LNCaP clone FGC (cell line): Measurements from ENCODE around the gene IGSF21.

Source experiments
- DNase-seq: peaks from one replicate; pipeline ENCODE4 v3.0.0-alpha.2; 2011; ENCODE audit warnings: low read depth
- H3K4me3 ChIP-seq: 2 replicates; pipeline ENCODE4 v1.5.1; 2011; ENCODE audit warnings: mild to moderate bottlenecking, low read depth, low read length, control low read depth
- CTCF ChIP-seq: IDR thresholded peaks from 2 replicates; pipeline ENCODE4 v1.5.1; 2012; ENCODE audit warnings: mild to moderate bottlenecking; ENCODE audit not compliant: control insufficient read depth, insufficient read depth; ENCODE audit errors: extremely low read depth

The IGSF21 gene

GRCh38 chr1:18244762-18245161 lies 137.2 kb downstream of the IGSF21 start:
- H3K4me3 ChIP-seq = no peak overlapping the region
- TF ChIP-seq CTCF = no peak
- DNase-seq = no peak

GRCh38 chr1:18245647-18246046 lies 138.0 kb downstream of the IGSF21 start:
- DNase-seq = no peak
- no peak for TF ChIP-seq CTCF
- H3K4me3 ChIP-seq = no peak overlapping the region

GRCh38 chr1:18246543-18246942 lies 138.9 kb downstream of the IGSF21 start:
- no peak overlapping the region for H3K4me3 ChIP-seq
- TF ChIP-seq CTCF = peak; percentile 21; the same call in 1 of the 2 replicates
- no peak for DNase-seq

- no peak for TF ChIP-seq CTCF
- H3K4me3 ChIP-seq = no peak overlapping the region
- DNase-seq = no peak
Observed at GRCh38 chr1:18247151-18247550, 139.6 kb downstream of the IGSF21 start.

- H3K4me3 ChIP-seq = no peak overlapping the region
- DNase-seq = no peak
- TF ChIP-seq CTCF = no peak
Observed at GRCh38 chr1:18249631-18250030, 142.0 kb downstream of the IGSF21 start.

- no peak overlapping the region for H3K4me3 ChIP-seq
- DNase-seq = no peak
- TF ChIP-seq CTCF = no peak
Observed at GRCh38 chr1:18253093-18253492, 145.5 kb downstream of the IGSF21 start.

GRCh38 chr1:18256282-18257235 lies 149.0 kb downstream of the IGSF21 start:
- no peak for TF ChIP-seq CTCF
- no peak for DNase-seq
- H3K4me3 ChIP-seq = no peak overlapping the region
